Measurements from ENCODE around the gene STK31.
"Not testable (repeated sequence)": the region's sequence is repeated elsewhere in the genome, so short reads cannot be mapped to it uniquely, and the experiment has no call there.

The STK31 gene

DNA sequence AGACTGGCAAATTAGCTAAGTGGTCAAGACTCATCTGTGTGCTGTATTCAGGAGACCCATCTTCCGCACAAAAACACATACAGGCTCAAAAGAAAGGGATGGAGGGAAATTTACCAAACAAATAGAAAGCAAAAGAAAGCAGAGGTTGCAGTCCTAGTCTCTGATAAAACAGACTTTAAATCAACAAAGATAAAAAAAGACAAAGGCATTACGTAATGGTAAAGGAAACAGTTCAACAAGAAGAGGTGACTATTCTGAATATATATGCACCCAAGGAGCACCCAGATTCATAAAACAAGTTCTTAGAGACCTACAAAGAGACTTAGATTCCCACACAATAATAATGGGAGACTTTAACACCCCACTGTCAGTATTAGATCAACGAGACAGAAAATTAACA is 48.8 kb downstream of the STK31 start:
- H3K4me3 ChIP-seq (ENCODE audit: low read length in 2 of 2); H3K36me3 ChIP-seq (ENCODE audit: control insufficient read depth in 2 of 2, insufficient read depth in 2 of 2, low read length in 2 of 2); H3K27me3 ChIP-seq (ENCODE audit: control insufficient read depth in 1 of 2, insufficient read depth in 2 of 2, low read length in 2 of 2); H3K27ac ChIP-seq (ENCODE audit: low read length); H3K9ac ChIP-seq (ENCODE audit: low read length in 2 of 2); H3K9me3 ChIP-seq (ENCODE audit: control insufficient read depth in 2 of 2, low read length in 2 of 2); H3K4me1 ChIP-seq (ENCODE audit: control insufficient read depth, insufficient read depth, low read length): not testable (repeated sequence)

DNA sequence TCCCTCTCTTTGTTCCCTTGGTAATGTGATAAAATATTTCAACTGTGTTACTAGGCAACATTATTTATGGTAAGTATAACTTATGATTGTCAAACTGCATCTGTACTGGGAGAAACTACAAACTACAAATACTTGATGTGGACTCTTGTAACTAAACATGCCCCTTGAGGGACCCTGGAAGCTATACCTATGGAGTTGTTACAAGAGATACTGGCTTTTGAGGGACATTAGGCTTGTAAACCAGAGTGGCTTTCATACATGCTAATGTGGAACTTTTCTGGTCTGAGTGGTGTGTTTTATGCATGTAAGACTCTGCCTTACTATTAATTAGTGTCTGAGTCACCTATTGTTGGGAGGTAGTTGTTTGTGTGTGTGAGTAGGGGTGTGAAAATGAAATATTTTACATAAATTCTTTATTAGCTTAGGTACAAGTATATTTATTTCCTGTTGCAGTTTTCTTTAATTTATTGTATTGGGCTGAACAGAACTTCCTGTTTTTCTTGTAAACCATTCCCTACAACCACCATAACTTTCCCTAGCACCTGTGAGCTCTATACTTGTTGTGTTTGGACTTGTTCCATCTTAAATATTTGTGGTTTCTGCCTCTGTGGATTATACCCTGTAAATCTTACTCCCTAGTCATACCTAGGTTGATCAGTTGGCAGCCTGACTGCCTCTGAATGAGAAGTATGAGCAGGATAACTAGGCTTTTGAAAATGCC is 49.8 kb downstream of the STK31 start:
- Histone ChIP-seq H3K27ac (ENCODE audit: low read length) (no peak overlapping the region), H3K9ac (ENCODE audit: low read length in 2 of 2) (no peak overlapping the region), H3K9me3 (ENCODE audit: control insufficient read depth in 2 of 2, low read length in 2 of 2) (no peaks in the 10 kb centered on the region), H3K4me1 (ENCODE audit: control insufficient read depth, insufficient read depth, low read length) (no peaks in the 10 kb centered on the region), H3K36me3 (ENCODE audit: control insufficient read depth in 2 of 2, insufficient read depth in 2 of 2, low read length in 2 of 2) (no peaks in the 10 kb centered on the region), H3K27me3 (ENCODE audit: control insufficient read depth in 1 of 2, insufficient read depth in 2 of 2, low read length in 2 of 2) (no peaks in the 10 kb centered on the region), H3K4me3 (ENCODE audit: low read length in 2 of 2) (no peak overlapping the region)

DNA sequence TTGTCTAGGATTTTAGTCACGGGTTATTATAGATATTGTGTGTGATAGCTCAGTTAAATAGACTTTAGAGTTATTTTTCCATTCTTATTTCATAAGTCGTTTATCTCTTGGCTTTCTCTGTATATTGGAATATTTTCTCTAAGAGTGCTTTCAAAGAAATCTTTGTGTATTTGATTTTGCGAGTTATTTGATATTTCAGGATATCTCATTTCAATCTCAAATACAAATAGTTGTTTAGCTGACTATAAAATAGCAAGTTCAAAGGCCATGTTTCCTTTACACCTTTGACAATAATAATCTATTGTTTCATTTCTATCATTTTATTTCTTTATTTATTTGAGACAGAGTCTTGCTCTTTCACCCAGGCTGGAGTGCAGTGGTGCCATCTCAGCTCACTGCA is 55.9 kb downstream of the STK31 start:
- H3K36me3 ChIP-seq (ENCODE audit: control insufficient read depth in 2 of 2, insufficient read depth in 2 of 2, low read length in 2 of 2): no peaks in the 10 kb centered on the region
- no peak overlapping the region for H3K9ac ChIP-seq (ENCODE audit: low read length in 2 of 2)

DNA sequence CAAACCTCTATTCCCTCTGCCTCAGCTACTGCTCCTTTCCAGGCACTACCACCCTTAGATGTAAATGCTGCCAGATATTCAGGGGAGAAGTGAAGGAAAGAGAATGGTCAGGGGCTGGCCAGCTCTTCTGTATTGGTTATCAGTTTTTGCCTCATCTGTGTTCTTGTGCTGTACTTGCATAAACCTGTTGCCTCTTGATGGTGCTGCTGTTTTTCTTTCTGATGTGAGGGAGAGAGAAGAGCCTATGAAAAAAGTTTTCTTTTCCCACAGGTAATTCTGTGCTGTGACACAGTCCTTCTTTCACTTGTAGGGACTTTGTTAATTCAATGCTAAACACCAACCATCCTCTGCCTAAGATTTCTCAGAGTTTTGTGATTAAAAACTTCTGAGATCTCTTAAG is 57.5 kb downstream of the STK31 start:
- Histone ChIP-seq H3K27me3 (ENCODE audit: control insufficient read depth in 1 of 2, insufficient read depth in 2 of 2, low read length in 2 of 2) (no peaks in the 10 kb centered on the region), H3K4me1 (ENCODE audit: control insufficient read depth, insufficient read depth, low read length) (no peaks in the 10 kb centered on the region), H3K4me3 (ENCODE audit: low read length in 2 of 2) (no peak overlapping the region), H3K27ac (ENCODE audit: low read length) (no peak overlapping the region), H3K9me3 (ENCODE audit: control insufficient read depth in 2 of 2, low read length in 2 of 2) (no peaks in the 10 kb centered on the region), H3K9ac (ENCODE audit: low read length in 2 of 2) (no peak overlapping the region), H3K36me3 (ENCODE audit: control insufficient read depth in 2 of 2, insufficient read depth in 2 of 2, low read length in 2 of 2) (no peaks in the 10 kb centered on the region)

More for the DNA sequence above, 55.9 kb downstream of the STK31 start:
- Histone ChIP-seq H3K27ac (ENCODE audit: low read length) (no peak overlapping the region), H3K4me1 (ENCODE audit: control insufficient read depth, insufficient read depth, low read length) (no peaks in the 10 kb centered on the region), H3K27me3 (ENCODE audit: control insufficient read depth in 1 of 2, insufficient read depth in 2 of 2, low read length in 2 of 2) (no peaks in the 10 kb centered on the region), H3K9me3 (ENCODE audit: control insufficient read depth in 2 of 2, low read length in 2 of 2) (no peaks in the 10 kb centered on the region), H3K4me3 (ENCODE audit: low read length in 2 of 2) (no peak overlapping the region)

DNA sequence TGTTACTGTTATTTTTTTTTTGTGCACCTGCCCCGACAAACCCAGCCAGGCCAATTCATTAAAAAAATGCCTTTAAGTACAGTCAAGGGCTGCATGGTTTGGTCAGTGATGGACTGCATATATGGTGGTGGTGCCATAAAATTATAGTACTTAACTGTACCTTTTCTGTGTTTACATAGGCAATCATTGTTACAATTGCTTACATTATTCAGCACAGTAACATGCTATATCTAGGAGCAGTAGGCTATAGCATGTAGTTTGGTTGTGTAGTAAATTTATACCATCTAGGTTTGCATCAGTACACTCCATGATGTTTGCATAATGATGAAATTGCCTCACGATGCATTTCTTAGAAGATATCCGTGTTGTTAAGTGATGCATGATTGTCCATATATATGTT is 58.0 kb downstream of the STK31 start:
- Histone ChIP-seq H3K4me1 (ENCODE audit: control insufficient read depth, insufficient read depth, low read length) (no peaks in the 10 kb centered on the region), H3K27ac (ENCODE audit: low read length) (no peak overlapping the region), H3K4me3 (ENCODE audit: low read length in 2 of 2) (no peak overlapping the region), H3K27me3 (ENCODE audit: control insufficient read depth in 1 of 2, insufficient read depth in 2 of 2, low read length in 2 of 2) (no peaks in the 10 kb centered on the region), H3K9me3 (ENCODE audit: control insufficient read depth in 2 of 2, low read length in 2 of 2) (no peaks in the 10 kb centered on the region), H3K36me3 (ENCODE audit: control insufficient read depth in 2 of 2, insufficient read depth in 2 of 2, low read length in 2 of 2) (no peaks in the 10 kb centered on the region), H3K9ac (ENCODE audit: low read length in 2 of 2) (no peak overlapping the region)

DNA sequence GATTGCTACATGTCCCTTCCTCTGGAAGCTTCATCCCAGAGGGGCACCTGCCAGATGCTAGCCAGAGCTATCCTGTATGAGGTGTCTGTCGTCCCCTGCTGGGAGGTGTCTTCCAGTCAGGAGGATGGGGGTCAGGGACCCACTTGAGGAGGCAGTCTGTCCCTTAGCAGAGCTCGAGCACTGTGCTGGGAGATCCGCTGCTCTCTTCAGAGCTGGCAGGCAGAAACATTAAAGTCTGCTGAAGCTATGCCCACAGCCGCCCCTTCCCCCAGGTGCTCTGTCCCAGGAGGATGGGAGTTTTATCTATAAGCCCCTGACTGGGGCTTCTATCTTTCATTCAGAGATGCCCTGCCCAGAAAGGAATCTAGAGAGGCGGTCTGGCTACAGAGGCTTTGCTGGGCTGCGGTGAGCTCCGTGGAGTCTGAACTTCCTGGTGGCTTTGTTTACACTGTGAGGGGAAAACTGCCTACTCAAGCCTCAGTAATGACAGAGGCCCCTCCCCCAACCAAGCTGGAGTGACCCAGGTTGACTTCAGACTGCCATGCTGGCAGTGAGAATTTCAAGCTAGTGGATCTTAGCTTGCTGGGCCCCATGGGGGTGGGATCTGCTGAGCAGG is 69.3 kb downstream of the STK31 start:
- not testable (repeated sequence) for H3K9ac ChIP-seq (ENCODE audit: low read length in 2 of 2); H3K27me3 ChIP-seq (ENCODE audit: control insufficient read depth in 1 of 2, insufficient read depth in 2 of 2, low read length in 2 of 2); H3K4me1 ChIP-seq (ENCODE audit: control insufficient read depth, insufficient read depth, low read length); H3K9me3 ChIP-seq (ENCODE audit: control insufficient read depth in 2 of 2, low read length in 2 of 2); H3K36me3 ChIP-seq (ENCODE audit: control insufficient read depth in 2 of 2, insufficient read depth in 2 of 2, low read length in 2 of 2); H3K27ac ChIP-seq (ENCODE audit: low read length); H3K4me3 ChIP-seq (ENCODE audit: low read length in 2 of 2)

DNA sequence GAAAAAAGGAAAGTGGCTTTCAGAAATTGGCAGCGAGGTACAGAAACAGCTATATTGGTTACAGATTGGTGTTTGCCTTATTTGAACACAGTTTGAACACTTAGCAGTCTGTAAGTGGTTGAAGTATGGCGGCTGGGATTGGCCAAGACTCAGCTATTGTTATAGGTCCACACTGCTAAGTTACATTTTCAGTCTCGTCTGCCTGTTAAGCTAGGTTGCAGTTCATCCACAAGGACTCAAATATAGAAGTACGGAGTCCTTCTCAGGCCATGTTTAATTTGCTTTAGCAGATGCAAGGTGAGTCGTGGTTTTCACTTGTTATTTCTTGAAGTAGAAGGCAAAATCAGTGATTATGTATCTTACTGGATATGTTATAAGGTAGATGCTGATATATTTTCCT is 73.1 kb downstream of the STK31 start:
- H3K4me3 ChIP-seq (ENCODE audit: low read length in 2 of 2): no peak overlapping the region

DNA sequence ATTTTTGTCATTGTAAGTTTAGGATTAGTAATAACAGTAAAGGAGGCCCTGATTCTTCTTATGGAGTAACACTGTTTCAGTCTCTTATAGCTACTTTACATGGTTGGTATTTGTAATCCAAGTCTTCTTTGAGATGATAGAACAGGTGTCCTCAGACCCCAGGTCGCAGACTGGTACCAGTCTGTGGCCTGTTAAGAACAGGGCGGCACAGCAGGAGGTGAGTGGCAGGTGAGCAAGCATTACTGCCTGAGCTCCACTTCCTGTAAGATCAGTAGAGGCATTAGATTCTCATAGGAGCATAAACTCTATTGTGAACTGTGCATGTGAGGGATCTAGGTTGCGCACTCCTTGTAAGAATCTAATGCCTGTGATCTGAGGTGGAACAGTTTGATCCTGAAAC is 77.3 kb downstream of the STK31 start:
- Histone ChIP-seq H3K9ac (ENCODE audit: low read length in 2 of 2) (no peak overlapping the region), H3K27me3 (ENCODE audit: control insufficient read depth in 1 of 2, insufficient read depth in 2 of 2, low read length in 2 of 2) (no peaks in the 10 kb centered on the region), H3K4me1 (ENCODE audit: control insufficient read depth, insufficient read depth, low read length) (no peaks in the 10 kb centered on the region), H3K36me3 (ENCODE audit: control insufficient read depth in 2 of 2, insufficient read depth in 2 of 2, low read length in 2 of 2) (no peaks in the 10 kb centered on the region), H3K27ac (ENCODE audit: low read length) (no peak overlapping the region), H3K9me3 (ENCODE audit: control insufficient read depth in 2 of 2, low read length in 2 of 2) (no peaks in the 10 kb centered on the region), H3K4me3 (ENCODE audit: low read length in 2 of 2) (no peak overlapping the region)

More for the DNA sequence above, 73.1 kb downstream of the STK31 start:
- H3K9me3 ChIP-seq (ENCODE audit: control insufficient read depth in 2 of 2, low read length in 2 of 2): no peaks in the 10 kb centered on the region
- H3K36me3 ChIP-seq (ENCODE audit: control insufficient read depth in 2 of 2, insufficient read depth in 2 of 2, low read length in 2 of 2): no peaks in the 10 kb centered on the region
- H3K27ac ChIP-seq (ENCODE audit: low read length): no peak overlapping the region
- no peaks in the 10 kb centered on the region for H3K4me1 ChIP-seq (ENCODE audit: control insufficient read depth, insufficient read depth, low read length)
- H3K9ac ChIP-seq (ENCODE audit: low read length in 2 of 2): no peak overlapping the region
- H3K27me3 ChIP-seq (ENCODE audit: control insufficient read depth in 1 of 2, insufficient read depth in 2 of 2, low read length in 2 of 2): no peaks in the 10 kb centered on the region

DNA sequence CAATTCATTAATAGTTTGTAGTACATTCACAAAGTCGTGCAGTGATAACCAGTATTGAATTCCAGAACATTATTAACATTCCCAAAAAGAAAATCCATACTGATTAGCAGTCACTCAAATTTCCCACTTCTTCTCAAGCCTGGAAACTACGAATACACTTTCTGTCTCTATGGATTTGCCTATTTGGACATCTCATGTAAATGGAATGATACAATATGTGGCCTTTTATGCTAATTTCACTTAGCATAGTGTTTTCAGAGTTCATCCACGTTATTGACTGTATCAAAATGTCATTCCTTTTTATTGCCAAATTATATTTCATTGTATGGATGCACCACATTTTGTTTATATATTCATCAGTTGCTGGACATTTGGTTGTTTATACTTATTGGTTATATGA is 78.8 kb downstream of the STK31 start:
- no peak overlapping the region for H3K9ac ChIP-seq (ENCODE audit: low read length in 2 of 2)
- H3K27me3 ChIP-seq (ENCODE audit: control insufficient read depth in 1 of 2, insufficient read depth in 2 of 2, low read length in 2 of 2): no peaks in the 10 kb centered on the region
- no peaks in the 10 kb centered on the region for H3K36me3 ChIP-seq (ENCODE audit: control insufficient read depth in 2 of 2, insufficient read depth in 2 of 2, low read length in 2 of 2)
- H3K9me3 ChIP-seq (ENCODE audit: control insufficient read depth in 2 of 2, low read length in 2 of 2): peaks cover 0 to 3% of the 10 kb centered on the region in 2 donors
- H3K4me1 ChIP-seq (ENCODE audit: control insufficient read depth, insufficient read depth, low read length): no peaks in the 10 kb centered on the region
- no peak overlapping the region for H3K27ac ChIP-seq (ENCODE audit: low read length)
- no peak overlapping the region for H3K4me3 ChIP-seq (ENCODE audit: low read length in 2 of 2)

DNA sequence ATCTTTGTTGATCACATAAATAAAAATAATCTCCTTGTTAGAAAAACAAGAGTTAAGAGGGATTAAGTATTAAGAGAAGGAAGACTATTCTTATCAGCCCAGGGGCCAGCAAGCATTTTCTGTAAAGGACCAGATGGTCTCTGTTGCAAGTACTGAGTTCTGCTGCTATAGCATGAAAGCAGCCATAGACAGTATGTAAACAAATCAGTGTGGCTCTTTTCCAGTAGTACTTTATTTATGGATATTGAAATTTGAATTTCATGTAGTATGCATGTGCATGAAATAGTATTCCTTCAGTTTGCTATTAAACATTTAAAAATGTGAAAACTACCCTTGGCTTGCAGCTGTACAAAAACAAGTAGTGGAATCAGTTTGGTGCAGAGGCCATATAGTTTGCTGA is 81.7 kb downstream of the STK31 start:
- Histone ChIP-seq H3K9ac (ENCODE audit: low read length in 2 of 2) (no peak overlapping the region), H3K27me3 (ENCODE audit: control insufficient read depth in 1 of 2, insufficient read depth in 2 of 2, low read length in 2 of 2) (no peaks in the 10 kb centered on the region), H3K4me1 (ENCODE audit: control insufficient read depth, insufficient read depth, low read length) (no peaks in the 10 kb centered on the region), H3K4me3 (ENCODE audit: low read length in 2 of 2) (no peak overlapping the region), H3K9me3 (ENCODE audit: control insufficient read depth in 2 of 2, low read length in 2 of 2) (peaks cover 5 to 8% of the 10 kb centered on the region in 2 donors), H3K27ac (ENCODE audit: low read length) (no peak overlapping the region), H3K36me3 (ENCODE audit: control insufficient read depth in 2 of 2, insufficient read depth in 2 of 2, low read length in 2 of 2) (no peaks in the 10 kb centered on the region)

DNA sequence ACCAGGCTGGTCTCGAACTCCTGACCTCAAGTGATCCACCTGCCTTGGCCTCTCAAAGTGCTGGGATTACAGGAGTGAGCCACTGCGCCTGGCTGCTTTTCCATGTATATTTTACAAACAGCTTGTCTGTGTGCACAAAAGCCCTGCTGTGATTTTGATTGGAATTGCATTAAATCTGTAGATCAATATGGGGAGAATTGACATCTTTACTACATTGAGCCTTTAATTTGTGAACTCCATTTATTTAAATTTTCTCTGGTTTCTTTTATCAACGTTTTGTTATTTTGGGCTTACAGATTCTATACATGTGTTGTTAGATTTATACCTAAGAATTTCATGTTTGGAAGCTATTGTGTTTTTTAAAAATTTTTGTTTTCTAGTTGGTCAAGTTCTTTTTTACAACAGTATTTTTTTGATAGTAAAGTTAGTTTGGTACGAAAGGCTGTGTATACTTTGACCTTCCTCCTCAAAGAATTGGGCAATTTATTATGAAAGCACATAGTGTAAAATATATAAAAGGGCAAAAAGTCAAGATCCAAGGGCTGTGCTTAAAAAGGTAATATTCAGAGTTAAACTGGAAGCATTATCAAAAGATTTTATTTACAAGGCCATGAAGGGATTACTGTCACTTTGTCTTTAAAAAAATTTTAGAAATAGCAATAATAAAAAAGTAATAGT is 92.8 kb downstream of the STK31 start:
- no peak overlapping the region for H3K4me3 ChIP-seq (ENCODE audit: low read length in 2 of 2)
- H3K9ac ChIP-seq (ENCODE audit: low read length in 2 of 2): no peak overlapping the region
- H3K4me1 ChIP-seq (ENCODE audit: control insufficient read depth, insufficient read depth, low read length): no peaks in the 10 kb centered on the region
- H3K27ac ChIP-seq (ENCODE audit: low read length): no peak overlapping the region
- no peaks in the 10 kb centered on the region for H3K36me3 ChIP-seq (ENCODE audit: control insufficient read depth in 2 of 2, insufficient read depth in 2 of 2, low read length in 2 of 2)
- no peaks in the 10 kb centered on the region for H3K27me3 ChIP-seq (ENCODE audit: control insufficient read depth in 1 of 2, insufficient read depth in 2 of 2, low read length in 2 of 2)
- H3K9me3 ChIP-seq (ENCODE audit: control insufficient read depth in 2 of 2, low read length in 2 of 2): no peaks in the 10 kb centered on the region

Measured in stomach smooth muscle (tissue), 2 donors.